Tibial artery (tissue), 4 donors: ENCODE results near the gene SUB1.

ENCODE experiments used
- DNase-seq, 2 donors: peaks; one replicate each; pipeline ENCODE4 v3.0.0-alpha.2; 2019
- H3K27ac ChIP-seq, 2 donors: fragments of 200-600 bp; sonication (generic) in 1 of 2; 1 replicate in 1 of 2; 2 replicates in 1 of 2; pipeline ENCODE4 v1.5.1; 2018 to 2019; ENCODE audit warnings: mild to moderate bottlenecking in 1 of 2
- H3K27me3 ChIP-seq, 2 donors: fragments of 200-600 bp; sonication (generic) in 1 of 2; one replicate each; pipeline versions ENCODE4 v1.5.1 to v1.6.0; 2016 to 2019
- H3K36me3 ChIP-seq, 3 donors: fragments of 200-600 bp; sonication (generic) in 2 of 3; one replicate each; pipeline ENCODE4 v1.5.1; 2016 to 2019; ENCODE audit warnings: mild to moderate bottlenecking in 2 of 3
- H3K4me1 ChIP-seq, 4 donors: fragments of 200-600 bp; sonication (generic) in 2 of 4; 1 replicate in 3 of 4; 2 replicates in 1 of 4; pipeline ENCODE4 v1.5.1; 2016 to 2019
- H3K4me3 ChIP-seq, 2 donors: fragments of 200-600 bp; sonication (generic) in 1 of 2; 1 replicate in 1 of 2; 2 replicates in 1 of 2; pipeline ENCODE4 v1.5.1; 2018 to 2019; ENCODE audit warnings: mild to moderate bottlenecking in 2 of 2
- H3K9me3 ChIP-seq, 3 donors: fragments of 200-600 bp; sonication (generic) in 1 of 3; one replicate each; pipeline ENCODE4 v1.5.1; 2016 to 2019
- intact Hi-C: fragments of 100-400 bp; cut with DNase I; formaldehyde crosslinking; loops from one replicate; pipeline ENCODE4 v1.15.0; 2023; ENCODE audit warnings: low total_unique reads
- TF ChIP-seq, protein P1 (sequence below), 2 experiments: fragments of 200-600 bp in 1 of 2; fragments of 450-650 bp in 1 of 2; IDR thresholded peaks; one replicate each; pipeline ENCODE4 v1.5.1; 2017 to 2019; ENCODE audit warnings: antibody characterized with exemption in 2 of 2, mild to moderate bottlenecking in 1 of 2, moderate library complexity in 1 of 2

Gene SUB1

DNA sequence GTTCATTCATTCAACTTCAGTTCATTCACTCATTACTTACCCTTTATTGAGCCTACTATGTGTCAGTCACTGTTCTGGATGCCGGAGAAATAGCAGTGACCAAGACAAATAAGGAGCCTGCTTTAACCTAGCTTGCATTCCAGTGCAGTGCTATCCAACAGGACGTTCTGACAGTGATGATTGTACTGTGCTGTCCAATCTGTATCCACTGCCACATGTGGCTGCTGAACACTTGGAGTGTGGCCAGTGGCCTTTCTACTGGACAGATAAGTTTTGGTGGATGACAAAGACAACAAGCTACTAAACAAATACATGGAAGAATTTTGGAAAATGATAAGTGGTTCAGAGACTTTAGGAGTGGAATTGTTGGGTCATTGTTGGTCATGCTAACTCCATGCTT is 33.6 kb downstream of the SUB1 start:
- intact Hi-C loops = no loop called here
- no peak overlapping the region for H3K27ac ChIP-seq
- H3K4me3 ChIP-seq = no peak overlapping the region
- H3K9me3 ChIP-seq = no peaks in the 10 kb centered on the region
- TF ChIP-seq, protein P1, sequence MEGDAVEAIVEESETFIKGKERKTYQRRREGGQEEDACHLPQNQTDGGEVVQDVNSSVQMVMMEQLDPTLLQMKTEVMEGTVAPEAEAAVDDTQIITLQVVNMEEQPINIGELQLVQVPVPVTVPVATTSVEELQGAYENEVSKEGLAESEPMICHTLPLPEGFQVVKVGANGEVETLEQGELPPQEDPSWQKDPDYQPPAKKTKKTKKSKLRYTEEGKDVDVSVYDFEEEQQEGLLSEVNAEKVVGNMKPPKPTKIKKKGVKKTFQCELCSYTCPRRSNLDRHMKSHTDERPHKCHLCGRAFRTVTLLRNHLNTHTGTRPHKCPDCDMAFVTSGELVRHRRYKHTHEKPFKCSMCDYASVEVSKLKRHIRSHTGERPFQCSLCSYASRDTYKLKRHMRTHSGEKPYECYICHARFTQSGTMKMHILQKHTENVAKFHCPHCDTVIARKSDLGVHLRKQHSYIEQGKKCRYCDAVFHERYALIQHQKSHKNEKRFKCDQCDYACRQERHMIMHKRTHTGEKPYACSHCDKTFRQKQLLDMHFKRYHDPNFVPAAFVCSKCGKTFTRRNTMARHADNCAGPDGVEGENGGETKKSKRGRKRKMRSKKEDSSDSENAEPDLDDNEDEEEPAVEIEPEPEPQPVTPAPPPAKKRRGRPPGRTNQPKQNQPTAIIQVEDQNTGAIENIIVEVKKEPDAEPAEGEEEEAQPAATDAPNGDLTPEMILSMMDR (IDR thresholded peaks at IDR 0.05) = no peak
- no peaks in the 10 kb centered on the region for H3K4me1 ChIP-seq
- no peaks in the 10 kb centered on the region for H3K36me3 ChIP-seq
- H3K27me3 ChIP-seq = no peaks in the 10 kb centered on the region
- DNase-seq = no peak

DNA sequence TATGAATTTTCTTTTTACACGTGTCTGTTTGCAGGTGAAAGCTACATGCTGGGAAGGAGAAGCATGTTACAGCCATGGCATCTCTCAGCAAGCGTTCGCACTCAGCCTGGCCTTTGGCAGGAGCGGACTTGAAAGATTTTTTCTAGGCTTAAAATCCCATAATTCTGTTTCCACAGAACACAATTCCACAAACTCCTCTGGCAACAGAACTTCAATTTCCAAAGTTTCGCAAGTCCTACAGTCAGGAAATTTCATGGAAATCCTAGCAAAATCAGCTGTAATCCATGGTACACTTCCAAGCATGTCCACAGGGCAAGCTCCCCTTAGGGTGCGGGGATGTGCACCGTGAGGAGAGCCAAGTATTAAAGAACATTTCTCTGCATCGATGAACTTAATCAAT is 35.9 kb downstream of the SUB1 start:
- no peaks in the 10 kb centered on the region for H3K4me1 ChIP-seq
- no peak overlapping the region for H3K4me3 ChIP-seq
- TF ChIP-seq, protein P1 (IDR thresholded peaks at IDR 0.05) = no peak
- intact Hi-C loops = no loop called here
- no peak for DNase-seq
- no peaks in the 10 kb centered on the region for H3K36me3 ChIP-seq
- H3K27ac ChIP-seq = no peak overlapping the region
- H3K9me3 ChIP-seq = no peaks in the 10 kb centered on the region
- no peaks in the 10 kb centered on the region for H3K27me3 ChIP-seq

DNA sequence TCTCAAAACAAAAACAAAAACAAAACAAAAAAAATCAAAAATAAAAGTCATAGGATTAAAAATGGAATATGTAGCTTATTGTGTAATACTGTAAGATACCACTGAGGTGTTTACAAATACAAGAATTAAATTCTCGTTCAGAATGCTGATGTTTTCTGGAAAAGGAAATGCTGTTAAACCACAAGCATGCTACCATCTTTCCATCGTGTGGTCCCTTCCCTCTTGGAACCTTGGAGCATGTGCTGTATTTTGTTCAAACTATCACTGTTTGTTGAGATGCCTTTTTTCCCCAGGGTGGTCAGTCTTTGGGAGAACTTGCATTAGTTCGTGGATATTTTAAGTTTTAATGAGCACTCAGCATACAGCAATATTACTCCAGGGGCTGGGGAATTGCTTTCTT is 39.7 kb downstream of the SUB1 start:
- Histone ChIP-seq H3K4me3 (no peak overlapping the region), H3K27me3 (no peaks in the 10 kb centered on the region), H3K4me1 (peaks cover 0 to 32% (median 11%) of the 10 kb centered on the region in 4 donors), H3K27ac (no peak overlapping the region), H3K9me3 (no peaks in the 10 kb centered on the region), H3K36me3 (no peaks in the 10 kb centered on the region)
- no peak for DNase-seq
- TF ChIP-seq, protein P1 (IDR thresholded peaks at IDR 0.05) = no peak
- intact Hi-C loops = no loop called here

DNA sequence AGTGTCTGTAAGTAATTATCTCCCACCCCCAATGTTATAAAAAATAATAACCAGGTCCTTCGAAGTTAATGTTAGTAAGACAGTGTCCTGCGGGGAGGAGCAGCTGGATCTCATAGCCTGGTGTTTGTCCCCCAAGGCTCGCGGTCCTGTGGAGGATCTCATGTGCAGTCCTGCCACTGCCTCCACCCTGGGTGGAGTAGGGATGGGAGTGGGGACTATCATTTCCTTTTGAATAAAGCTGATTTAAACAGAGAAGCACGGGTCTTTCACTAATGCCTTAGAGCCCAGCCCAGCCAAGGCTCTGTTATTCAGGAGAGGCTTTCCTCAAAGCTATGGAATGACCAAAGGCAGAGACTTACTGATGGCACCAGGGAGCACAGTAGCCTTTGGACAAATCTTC is 40.2 kb downstream of the SUB1 start:
- H3K27me3 ChIP-seq = no peaks in the 10 kb centered on the region
- no peak for DNase-seq
- H3K4me1 ChIP-seq = peaks cover 0 to 36% (median 15%) of the 10 kb centered on the region in 4 donors
- no peak overlapping the region for H3K4me3 ChIP-seq
- intact Hi-C loops = no loop called here
- H3K36me3 ChIP-seq = no peaks in the 10 kb centered on the region
- TF ChIP-seq, protein P1 (IDR thresholded peaks at IDR 0.05) = no peak
- H3K9me3 ChIP-seq = no peaks in the 10 kb centered on the region
- H3K27ac ChIP-seq = no peak overlapping the region

DNA sequence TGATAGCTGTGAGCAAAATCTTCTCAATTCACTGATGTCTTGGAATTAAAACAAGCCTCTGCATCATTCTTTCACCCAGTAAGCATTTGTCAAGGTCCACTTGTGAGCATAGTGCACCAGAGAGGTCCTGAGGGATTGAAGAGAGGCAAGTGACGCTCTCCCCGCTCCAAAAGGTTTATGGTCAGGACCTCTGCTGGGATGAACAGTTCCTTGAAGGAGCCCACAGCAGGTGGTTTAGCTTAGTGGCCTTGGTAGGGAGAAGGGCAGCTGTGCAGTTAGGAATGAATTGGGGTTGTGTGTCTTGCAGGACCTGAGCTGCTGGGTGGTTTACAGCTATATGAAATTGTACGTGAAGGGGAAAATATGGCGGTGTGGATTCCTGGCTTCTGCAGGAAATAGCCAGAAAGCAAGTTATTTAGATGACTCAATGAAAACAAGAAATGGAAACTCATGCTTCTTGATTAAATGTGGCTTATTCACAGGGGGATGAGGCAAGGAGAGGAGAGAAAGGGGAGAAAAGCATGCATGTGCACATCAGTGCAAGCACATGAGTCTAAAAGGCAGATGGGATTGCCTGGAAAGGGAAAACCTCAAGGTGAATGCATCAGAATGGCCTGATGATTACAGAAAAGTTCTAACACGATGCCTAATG is 42.0 kb downstream of the SUB1 start:
- Histone ChIP-seq H3K36me3 (no peaks in the 10 kb centered on the region), H3K9me3 (no peaks in the 10 kb centered on the region), H3K27me3 (no peaks in the 10 kb centered on the region), H3K27ac (peak overlapping the region; percentile 38 to 57), H3K4me3 (no peak overlapping the region), H3K4me1 (peaks cover 0 to 47% (median 18%) of the 10 kb centered on the region in 4 donors)
- TF ChIP-seq, protein P1 (IDR thresholded peaks at IDR 0.05) = no peak
- DNase-seq = no peak
- intact Hi-C loops = no loop called here
